ENCODE results near the gene ERP29. TPM values are rescaled to one million over a fixed set of nuclear protein-coding genes. Genes with fewer than 3 reads are reported as not detected.
A peak's percentile ranks its signal among the peaks of the same experiment; 100 is the strongest.
"Not testable (repeated sequence)": the region's sequence is repeated elsewhere in the genome, so short reads cannot be mapped to it uniquely, and the experiment has no call there.

The ERP29 gene
- total RNA-seq, 1 donor from 2014 or later: 114 TPM

- TF ChIP-seq CTCF (IDR thresholded peaks at IDR 0.05): no peak
- Mint-ChIP-seq H3K4me3 (ENCODE audit: unreplicated experiment) (no peak overlapping the region), H3K27ac (ENCODE audit: unreplicated experiment) (no peak overlapping the region)
Observed at GRCh38 chr12:112029301-112029700, 16.1 kb downstream of the ERP29 start.

GRCh38 chr12:112031472-112031871 lies 18.2 kb downstream of the ERP29 start:
- no peaks in the 10 kb centered on the region for H3K9me3 Mint-ChIP-seq (ENCODE audit: low read depth)
- H3K27ac Mint-ChIP-seq (ENCODE audit: unreplicated experiment): no peak overlapping the region
- DNase-seq (ENCODE audit: low spot score): no peak
- no peaks in the 10 kb centered on the region for H3K4me1 Mint-ChIP-seq (ENCODE audit: low read depth)
- H3K4me3 Mint-ChIP-seq (ENCODE audit: unreplicated experiment): no peak overlapping the region
- no peak for TF ChIP-seq CTCF (IDR thresholded peaks at IDR 0.05)
- H3K36me3 Mint-ChIP-seq (ENCODE audit: low read depth): peaks cover 20% of the 10 kb centered on the region
- no peaks in the 10 kb centered on the region for H3K27me3 Mint-ChIP-seq (ENCODE audit: low read depth)

More at GRCh38 chr12:112029301-112029700, 16.1 kb downstream of the ERP29 start:
- Mint-ChIP-seq H3K4me1 (ENCODE audit: low read depth) (peaks cover 6% of the 10 kb centered on the region), H3K27me3 (ENCODE audit: low read depth) (no peaks in the 10 kb centered on the region), H3K36me3 (ENCODE audit: low read depth) (peaks cover 25% of the 10 kb centered on the region), H3K9me3 (ENCODE audit: low read depth) (no peaks in the 10 kb centered on the region)
- DNase-seq (ENCODE audit: low spot score): no peak

GRCh38 chr12:112032292-112032691 lies 19.1 kb downstream of the ERP29 start:
- H3K4me3 Mint-ChIP-seq (ENCODE audit: unreplicated experiment): no peak overlapping the region
- TF ChIP-seq CTCF (IDR thresholded peaks at IDR 0.05): no peak
- peaks cover 22% of the 10 kb centered on the region for H3K36me3 Mint-ChIP-seq (ENCODE audit: low read depth)
- no peaks in the 10 kb centered on the region for H3K9me3 Mint-ChIP-seq (ENCODE audit: low read depth)
- H3K27ac Mint-ChIP-seq (ENCODE audit: unreplicated experiment): peak overlapping the region; percentile 8
- H3K27me3 Mint-ChIP-seq (ENCODE audit: low read depth): no peaks in the 10 kb centered on the region
- DNase-seq (ENCODE audit: low spot score): no peak
- no peaks in the 10 kb centered on the region for H3K4me1 Mint-ChIP-seq (ENCODE audit: low read depth)

- Mint-ChIP-seq H3K27me3 (ENCODE audit: low read depth) (no peaks in the 10 kb centered on the region), H3K4me3 (ENCODE audit: unreplicated experiment) (no peak overlapping the region), H3K9me3 (ENCODE audit: low read depth) (no peaks in the 10 kb centered on the region), H3K27ac (ENCODE audit: unreplicated experiment) (no peak overlapping the region), H3K4me1 (ENCODE audit: low read depth) (no peaks in the 10 kb centered on the region), H3K36me3 (ENCODE audit: low read depth) (peaks cover 32% of the 10 kb centered on the region)
- DNase-seq (ENCODE audit: low spot score): no peak
- TF ChIP-seq CTCF (IDR thresholded peaks at IDR 0.05): no peak
Observed at GRCh38 chr12:112035219-112035785, 22.1 kb downstream of the ERP29 start.

GRCh38 chr12:112036614-112037013 lies 23.4 kb downstream of the ERP29 start:
- H3K9me3 Mint-ChIP-seq (ENCODE audit: low read depth); DNase-seq (ENCODE audit: low spot score); H3K4me3 Mint-ChIP-seq (ENCODE audit: unreplicated experiment); H3K27me3 Mint-ChIP-seq (ENCODE audit: low read depth); H3K4me1 Mint-ChIP-seq (ENCODE audit: low read depth); H3K27ac Mint-ChIP-seq (ENCODE audit: unreplicated experiment): not testable (repeated sequence)
- peaks cover 32% of the 10 kb centered on the region for H3K36me3 Mint-ChIP-seq (ENCODE audit: low read depth)

- no peak overlapping the region for H3K4me3 Mint-ChIP-seq (ENCODE audit: unreplicated experiment)
Observed at GRCh38 chr12:112046003-112046402, 32.8 kb downstream of the ERP29 start.

More at GRCh38 chr12:112046003-112046402, 32.8 kb downstream of the ERP29 start:
- Mint-ChIP-seq H3K27ac (ENCODE audit: unreplicated experiment) (no peak overlapping the region), H3K4me1 (ENCODE audit: low read depth) (no peaks in the 10 kb centered on the region), H3K9me3 (ENCODE audit: low read depth) (no peaks in the 10 kb centered on the region), H3K36me3 (ENCODE audit: low read depth) (peaks cover 20% of the 10 kb centered on the region), H3K27me3 (ENCODE audit: low read depth) (no peaks in the 10 kb centered on the region)
- no peak for DNase-seq (ENCODE audit: low spot score)
- no peak for TF ChIP-seq CTCF (IDR thresholded peaks at IDR 0.05)
